ENCODE data around the gene HSD17B8.

The HSD17B8 gene

DNA sequence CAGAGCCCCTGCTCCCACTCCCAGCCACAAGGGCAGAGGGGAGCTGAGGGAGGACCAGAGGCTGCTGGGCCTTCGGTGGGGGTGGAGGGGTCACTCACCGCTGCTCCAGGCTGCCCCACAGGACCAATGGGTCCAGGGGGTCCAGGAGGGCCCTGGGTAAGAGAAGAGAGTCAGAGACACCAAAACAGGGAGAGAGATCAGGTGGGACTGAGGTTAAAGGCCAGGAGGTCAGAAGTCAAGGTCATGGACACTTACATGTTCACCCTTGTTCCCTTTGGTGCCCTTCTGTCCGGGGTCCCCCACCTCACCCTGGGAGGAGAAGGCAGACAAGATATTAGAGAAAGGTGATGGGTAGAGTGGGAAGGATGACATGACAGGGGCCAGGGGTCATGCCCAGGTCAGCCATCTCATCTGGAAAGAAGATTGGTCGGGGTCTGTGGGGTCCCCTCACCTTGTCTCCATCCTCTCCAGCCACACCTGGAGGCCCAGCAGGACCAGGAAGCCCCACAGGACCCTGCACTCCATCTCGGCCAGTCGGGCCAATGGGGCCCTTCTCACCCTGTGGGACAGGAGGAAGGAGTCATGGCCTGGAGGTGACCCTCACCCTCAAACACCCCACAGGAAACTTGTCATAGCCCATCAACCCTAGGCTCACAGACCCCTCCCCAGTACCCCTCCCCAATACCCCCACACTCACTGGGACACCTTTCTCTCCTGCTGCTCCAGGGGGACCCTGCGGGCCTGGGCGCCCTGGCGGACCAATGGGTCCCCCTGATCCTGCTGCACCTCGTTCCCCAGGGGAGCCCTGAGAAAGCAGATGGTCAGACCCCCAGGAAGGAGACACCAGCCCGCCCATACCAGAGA, 33.2 kb upstream of the HSD17B8 start:
- DNase-seq (ENCODE audit: low read depth), result no peak

DNA sequence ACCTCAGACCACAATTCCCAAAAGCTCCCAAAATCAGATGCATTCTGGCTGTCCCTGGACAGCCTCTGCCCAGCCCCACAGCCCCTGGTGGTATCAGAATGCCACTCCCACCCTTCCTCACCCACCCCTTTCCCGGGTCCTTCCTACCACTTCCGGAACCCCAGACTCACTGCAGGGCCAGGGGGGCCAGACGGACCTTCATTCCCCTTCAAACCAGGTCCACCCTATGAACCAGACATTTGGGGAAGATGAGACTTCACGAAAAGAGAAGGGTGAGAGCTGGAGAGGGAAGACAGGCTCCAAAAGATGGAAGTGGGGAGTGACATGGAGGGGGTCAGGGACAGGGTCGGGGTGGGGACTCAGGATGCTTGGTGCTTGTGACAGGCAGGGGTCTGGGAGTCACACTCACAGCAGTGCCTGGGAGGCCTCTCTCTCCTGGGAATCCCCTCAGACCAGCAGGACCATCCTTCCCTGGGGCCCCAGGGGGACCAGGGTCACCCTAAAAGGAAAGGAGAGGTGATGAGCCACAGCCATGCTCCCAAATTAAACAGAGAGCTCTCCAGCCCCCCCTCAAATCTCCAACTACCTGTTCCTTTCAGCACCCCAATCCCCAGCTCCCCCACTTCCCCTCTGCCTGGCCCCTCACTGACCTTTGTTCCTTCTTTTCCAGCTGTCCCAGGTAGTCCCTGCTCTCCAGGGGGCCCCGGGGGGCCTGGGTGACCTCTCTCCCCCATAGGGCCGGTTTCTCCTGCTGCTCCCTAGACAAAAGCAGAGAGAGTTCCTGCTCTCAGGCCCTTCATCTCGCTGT, 32.4 kb upstream of the HSD17B8 start:
- DNase-seq (ENCODE audit: low read depth), result no peak

DNA sequence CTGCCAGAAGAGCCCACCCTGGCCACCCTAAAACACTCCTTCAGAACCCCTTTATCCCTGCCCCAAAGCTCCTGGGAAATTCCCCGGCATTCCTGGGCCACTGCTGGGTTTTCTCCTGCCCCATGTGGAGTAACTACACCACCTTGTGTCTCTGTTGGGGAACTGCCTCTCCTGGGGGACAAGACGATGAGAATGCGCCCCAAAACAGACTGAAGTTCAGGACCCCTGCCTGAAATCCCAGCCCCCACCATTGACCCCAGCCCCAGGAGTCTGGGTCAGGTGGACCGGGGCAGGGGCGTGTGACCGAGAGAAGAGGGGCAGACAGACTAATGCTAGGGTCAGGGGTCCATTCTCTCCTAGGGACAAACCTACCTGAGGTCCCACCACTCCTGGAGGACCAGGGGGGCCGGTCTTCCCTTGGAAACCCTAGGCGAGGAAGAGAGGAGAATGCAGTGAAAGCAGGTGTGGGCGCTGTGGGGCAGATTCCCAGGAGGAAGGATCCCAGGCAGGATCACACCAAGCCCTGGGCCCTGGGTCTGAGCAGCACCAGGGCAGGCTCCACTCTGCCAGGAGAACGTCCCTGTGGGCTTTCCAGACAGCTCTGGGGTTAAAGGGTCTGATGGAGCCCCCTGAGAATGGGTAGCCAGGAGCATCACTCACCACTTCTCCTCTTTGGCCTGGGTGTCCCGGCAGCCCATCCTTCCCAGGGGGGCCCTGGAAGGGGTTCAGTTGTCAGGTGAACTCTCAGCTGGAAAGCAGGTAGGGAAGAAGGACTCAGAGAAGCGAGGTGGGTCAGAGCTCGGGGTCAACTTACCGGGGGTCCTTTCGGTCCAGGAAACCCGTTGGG, 31.5 kb upstream of the HSD17B8 start:
- no peak for DNase-seq (ENCODE audit: low read depth)

DNA sequence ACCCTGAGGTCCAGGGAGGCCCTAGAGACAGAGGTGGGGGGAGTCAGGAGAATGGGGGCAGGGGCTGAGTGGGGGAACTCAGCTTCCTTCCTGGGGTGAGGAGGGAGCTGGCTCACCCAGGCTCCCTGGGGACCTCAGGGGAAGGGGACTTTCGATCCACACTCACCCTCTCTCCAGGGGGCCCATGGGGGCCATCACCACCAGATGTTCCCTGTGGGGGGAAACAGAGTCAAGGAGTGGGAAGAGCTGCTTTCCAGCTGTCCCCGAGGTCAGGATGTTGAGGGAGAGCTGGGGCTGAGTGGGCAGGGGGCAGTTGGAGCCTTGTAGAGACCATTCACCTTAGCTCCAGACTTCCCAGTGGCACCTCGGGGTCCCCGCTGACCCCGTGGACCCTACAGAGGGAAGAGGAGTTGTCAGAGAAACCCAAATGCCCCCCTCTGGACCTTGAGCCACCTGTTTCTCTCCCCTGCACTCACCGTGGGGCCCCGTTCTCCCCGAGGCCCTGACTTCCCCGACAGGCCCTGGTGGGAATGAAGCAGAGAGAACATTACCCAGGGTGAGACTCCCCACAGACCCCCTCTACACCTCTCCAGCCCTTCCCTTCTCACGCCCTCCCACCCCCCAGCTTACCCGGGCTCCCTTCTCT, 30.8 kb upstream of the HSD17B8 start:
- DNase-seq (ENCODE audit: low read depth), result no peak

DNA sequence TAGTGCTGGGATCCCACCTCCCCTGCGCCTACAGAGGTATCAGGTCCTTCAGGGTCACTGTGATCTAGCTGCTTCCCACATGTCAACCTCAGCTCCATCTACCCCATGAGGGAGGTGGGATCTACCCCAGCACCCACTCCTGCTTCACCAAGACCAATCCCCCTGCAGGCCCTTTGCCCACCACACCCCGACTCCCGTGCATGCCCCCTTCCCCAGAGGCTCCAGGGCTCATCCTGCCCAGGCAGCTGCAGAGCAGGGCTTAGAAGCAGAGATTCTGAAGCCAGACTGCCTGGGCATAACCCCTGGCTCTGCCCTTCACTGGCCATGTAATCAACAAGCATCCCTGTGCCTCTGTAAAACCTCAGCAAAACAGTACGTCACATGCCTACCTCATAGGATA, 29.7 kb upstream of the HSD17B8 start:
- DNase-seq (ENCODE audit: low read depth), result no peak

DNA sequence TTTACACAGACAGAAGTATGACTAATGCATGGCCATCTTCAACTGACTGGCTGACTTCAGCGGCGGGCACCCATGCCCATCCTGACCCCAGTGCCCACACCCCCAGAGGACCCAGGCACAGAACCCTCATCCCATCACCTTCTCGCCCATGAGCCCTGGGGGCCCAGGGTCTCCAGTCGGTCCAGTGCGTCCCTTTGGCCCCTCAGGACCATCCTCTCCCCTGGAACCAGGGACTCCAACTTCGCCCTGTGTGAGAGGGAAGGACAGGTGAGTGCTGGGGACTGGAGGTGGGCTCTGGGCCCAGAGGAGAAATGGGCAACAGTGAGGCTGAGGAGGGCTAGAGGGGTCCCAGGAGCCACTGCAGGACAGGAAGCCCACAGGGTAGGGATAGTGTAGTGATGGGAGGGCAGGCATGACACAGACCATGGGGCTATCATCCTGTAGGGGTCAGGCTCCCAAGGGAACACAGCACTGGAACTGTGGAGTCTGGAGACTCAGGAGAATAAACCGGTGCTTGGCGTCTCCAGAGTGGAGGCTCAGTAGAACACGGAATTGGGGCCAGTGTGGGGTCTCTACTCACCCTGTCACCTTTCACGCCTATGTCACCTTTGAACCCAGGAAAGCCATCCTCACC, 28.9 kb upstream of the HSD17B8 start:
- no peak for DNase-seq (ENCODE audit: low read depth)

DNA sequence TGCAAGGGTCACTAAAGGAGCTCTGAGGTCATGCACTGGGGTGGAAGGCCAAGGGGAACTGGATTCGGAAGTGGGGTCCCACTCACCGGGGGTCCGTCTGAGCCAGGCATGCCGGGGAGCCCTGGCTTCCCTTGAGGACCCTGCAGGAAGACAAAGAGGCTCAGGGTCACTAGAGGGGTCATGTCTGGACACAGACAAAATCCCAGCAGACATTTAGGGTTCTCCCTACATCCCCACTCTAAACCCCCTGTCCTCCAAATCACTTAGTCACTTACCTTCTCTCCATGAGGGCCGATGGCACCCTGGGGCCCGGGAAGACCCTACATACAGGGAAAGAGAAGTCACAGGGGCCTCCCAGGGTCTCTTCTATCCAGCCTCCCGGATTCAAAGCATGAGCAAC, 27.5 kb upstream of the HSD17B8 start:
- DNase-seq (ENCODE audit: low read depth), result no peak

DNA sequence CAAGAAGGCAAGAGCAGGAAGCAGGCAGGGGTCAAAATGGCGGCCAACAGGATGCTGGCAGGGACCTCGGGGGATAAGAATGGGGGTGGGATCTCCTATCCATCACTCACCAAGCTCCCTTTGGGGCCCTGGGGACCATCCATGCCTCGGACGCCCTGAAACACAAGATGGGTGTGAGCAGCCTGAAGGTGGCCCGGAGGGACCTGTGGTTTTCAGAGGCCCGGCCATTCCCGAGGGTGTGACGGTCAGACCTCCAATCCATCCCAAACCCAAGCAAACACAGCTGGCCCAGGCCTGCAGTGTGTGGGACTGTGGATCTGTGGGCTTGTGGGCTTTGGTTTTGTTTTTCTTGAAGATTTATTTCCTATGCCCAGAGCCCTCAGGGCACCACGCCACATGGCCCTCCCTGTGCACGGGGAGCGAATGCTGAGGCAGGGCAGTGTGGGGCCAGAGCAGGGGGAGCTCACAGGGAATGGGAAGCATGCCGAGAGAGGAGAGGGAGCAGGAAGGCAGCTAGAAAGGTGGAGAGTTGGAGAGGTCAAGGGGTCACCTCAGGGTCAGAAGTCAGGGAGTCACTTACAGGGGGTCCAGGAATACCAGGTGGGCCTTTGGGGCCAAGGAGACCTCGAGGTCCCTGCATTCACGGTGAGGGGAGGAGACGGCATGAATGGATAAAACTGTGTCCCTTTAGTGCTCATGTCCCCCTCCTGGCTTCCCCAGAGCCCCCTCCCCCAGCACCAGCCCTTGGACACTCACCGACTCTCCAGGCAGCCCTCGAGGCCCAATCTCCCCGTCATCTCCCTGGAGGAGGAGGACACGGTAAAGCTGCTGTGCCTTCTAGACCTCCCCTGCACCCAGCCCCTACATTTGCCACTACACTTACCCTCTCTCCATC, 26.7 kb upstream of the HSD17B8 start:
- DNase-seq (ENCODE audit: low read depth), result no peak

DNA sequence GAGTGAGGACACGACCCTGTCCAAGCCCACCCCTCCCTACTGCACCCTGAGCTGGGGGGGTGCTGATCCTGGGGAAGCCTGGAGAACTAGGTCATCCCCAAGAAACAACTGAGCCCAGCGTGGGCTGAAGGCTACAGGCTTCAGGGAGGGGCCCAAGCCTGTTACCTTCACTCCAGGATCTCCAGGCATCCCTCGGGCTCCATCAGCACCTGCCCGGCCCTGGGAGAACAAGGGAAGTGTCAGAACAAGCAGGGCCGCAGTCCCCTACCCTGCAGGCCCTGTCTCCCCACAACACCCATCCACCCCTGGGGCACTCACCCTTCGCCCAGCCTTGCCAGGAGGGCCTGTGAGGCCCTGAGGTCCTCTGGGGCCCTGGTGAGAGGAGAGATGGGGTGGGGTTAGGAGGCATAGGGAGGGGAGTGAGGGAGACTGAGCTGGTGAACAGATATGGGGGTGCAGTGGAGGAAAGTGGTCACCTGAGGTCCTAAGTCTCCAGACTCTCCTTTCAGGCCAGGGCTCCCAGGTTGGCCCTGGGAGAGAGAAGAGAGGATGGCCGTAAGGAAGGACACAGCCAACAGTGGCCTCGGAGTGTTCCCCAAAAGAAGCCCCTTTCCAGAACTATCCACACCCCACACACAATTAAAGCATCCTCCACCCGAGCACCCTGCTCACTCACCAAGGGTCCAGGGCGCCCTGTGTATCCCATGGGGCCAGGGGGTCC, 25.5 kb upstream of the HSD17B8 start:
- DNase-seq (ENCODE audit: low read depth), result no peak

DNA sequence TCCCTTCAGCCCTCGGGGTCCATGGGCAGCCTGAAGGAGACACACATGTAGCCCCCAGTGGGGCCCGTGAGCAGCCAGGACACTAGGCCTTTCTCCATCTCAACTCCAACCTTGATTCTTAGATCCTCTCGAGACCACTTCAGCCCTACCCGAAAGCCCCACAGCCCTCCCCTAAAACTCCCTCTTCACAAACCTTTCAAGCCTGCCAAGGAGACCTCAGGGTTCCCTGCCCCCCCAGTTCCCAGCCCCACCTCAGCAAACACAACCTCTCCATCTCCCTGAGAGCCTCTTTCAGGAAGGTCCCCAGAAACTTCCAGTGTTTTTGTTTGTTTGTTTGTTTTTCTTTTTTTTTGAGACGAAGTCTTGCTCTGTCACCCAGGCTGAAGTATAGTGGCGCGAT, 23.3 kb upstream of the HSD17B8 start:
- DNase-seq (ENCODE audit: low read depth), result no peak

DNA sequence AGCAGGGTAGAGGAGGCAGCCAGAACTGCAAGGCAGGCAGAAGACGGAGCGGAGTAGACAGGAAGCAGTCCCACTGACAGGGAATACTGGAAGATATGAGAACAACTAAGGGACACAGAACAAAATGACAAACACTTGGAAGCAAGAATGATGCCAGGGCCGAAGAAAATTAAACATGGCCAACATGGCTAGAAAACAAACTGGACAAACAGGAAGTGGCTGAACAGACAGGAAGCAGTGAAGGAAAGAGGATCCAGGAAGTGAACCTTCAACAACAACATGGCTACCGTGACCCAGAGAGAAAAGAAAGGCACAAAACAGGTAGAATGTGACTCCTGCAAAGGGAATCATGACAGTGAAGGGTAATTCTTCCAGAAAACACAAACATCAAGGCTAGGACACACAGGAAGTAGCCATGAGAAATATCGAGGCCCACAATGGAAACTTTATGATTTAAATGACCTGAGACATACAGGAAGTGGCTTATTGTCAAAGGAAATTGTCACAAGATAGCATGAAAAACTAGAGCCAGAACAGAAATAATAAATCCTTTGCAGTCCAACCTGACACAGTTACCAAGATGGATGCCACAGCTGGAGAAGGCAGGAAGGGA, 21.3 kb upstream of the HSD17B8 start:
- no peak for DNase-seq (ENCODE audit: low read depth)

DNA sequence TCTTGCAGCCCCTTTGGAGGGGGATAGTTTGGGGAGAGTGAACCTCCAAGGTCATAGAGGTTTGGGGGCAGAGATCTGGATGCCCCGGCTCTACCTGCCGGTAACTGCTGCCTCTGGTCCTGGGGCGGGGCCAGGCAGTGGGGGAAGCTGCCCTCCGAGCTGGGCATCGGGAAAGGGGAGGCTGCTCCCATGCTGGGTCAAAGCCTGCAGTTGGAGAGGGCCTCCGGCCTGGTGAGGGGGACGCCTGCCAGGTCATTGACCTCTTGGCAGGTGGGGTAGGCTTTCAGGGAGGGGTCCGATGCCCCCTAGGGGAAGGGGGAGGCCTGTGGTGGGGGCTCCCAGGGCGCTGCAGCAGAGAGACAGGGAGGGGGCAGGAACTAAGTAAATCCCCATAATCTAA, 19.3 kb upstream of the HSD17B8 start:
- no peak for DNase-seq (ENCODE audit: low read depth)

DNA sequence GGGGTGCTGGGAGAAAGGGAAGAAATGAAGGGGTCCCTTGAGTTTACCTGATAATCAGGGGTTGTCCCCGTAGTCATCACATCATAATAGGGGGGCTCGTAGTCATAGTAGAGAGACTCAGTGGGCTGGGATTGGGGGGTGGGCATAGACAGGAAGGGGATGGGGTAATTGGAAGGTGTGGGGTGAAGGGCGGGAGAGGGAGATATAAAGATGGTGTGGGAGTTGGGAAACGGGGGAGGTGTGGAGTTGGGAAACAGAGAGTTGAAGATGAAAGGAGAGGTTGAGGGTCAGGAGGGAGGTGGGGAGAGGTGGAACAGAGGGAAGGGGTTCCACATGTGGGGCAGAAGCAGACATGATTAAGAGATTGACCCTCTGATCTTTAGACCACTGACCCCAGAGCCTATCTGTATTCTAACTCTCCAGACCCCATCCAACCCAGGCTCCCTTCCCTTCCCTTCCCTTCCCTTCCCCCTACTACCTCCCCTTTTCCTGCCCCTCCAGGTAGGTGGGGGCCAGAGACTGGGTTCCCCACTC, 18.7 kb upstream of the HSD17B8 start:
- no peak for DNase-seq (ENCODE audit: low read depth)

DNA sequence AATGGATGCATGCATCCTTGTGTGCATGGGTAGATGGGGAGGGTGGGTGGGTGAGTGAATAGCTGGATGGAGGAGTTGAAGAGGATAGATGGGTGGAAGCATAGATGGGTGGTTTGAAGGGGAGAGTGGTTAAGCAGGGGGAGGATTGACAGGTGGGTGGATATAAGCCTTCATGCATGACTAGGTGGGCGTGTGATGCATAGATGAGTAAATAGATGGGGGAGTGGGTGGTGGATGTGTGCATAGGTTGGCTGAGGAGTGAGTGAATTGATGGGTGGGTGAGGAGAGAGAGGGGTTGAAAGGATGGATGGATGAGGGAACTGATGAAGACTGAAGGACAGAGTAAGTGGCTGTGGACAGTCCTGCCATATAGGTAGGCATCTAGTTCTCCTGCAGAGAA, 16.6 kb upstream of the HSD17B8 start:
- DNase-seq (ENCODE audit: low read depth), result no peak

DNA sequence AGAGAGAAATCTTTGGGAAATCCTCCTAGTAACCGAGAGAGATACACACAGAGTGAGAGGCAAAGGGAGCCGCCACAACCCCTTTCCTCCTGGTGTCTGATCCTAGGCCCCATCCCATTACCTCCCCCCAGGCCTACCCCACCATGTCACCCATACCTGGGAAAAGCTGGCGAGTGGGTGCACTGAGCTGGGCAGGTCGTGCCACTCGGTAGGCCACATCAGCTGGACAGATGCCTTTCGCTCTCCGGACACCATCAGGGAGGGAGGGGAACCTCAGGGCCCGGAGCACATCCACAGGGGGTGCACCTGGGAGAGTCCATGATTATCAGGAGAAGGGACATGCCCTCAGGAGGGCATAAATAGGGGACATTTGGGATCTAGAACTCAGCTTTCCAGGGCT, 15.3 kb upstream of the HSD17B8 start:
- no peak for DNase-seq (ENCODE audit: low read depth)

DNA sequence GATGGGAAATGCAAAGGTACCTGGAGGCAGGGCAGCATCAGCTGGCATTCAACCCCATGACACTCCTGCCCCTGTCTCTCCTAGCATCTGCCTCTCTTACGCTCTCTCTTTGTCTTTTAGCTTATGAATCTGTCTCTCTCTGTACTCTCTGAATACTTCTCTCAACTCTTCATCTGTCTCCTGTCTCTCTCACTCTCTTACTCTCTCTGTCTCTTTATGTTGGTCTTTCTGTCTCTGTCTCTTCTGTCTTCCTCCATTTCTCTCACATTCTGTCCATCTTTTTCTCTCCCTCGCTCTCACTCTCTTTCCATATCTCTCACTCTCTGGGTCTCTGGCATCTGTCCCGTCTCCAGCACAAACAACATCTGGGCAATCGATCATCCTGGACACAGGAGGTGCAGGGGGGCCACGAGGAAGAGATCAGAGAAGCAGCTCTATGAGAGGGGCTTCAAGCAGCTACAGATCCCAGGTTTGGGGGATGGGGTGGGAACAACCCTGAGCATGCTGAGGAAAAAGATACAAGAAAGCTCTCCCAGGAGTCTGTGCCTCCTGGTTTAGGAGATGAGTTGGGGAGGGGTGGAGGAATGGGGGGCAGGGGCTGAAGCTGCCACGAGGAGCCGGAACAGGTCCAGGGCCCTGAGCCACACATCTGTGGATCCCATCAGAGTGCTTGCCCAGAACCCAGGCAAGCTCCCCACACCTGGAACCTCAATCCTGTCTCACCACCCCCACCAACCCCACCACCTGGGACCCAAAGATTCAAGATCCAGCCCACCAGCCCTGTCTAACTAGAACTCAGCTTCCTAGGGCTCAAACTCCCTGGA, 14.6 kb upstream of the HSD17B8 start:
- DNase-seq (ENCODE audit: low read depth), result no peak

DNA sequence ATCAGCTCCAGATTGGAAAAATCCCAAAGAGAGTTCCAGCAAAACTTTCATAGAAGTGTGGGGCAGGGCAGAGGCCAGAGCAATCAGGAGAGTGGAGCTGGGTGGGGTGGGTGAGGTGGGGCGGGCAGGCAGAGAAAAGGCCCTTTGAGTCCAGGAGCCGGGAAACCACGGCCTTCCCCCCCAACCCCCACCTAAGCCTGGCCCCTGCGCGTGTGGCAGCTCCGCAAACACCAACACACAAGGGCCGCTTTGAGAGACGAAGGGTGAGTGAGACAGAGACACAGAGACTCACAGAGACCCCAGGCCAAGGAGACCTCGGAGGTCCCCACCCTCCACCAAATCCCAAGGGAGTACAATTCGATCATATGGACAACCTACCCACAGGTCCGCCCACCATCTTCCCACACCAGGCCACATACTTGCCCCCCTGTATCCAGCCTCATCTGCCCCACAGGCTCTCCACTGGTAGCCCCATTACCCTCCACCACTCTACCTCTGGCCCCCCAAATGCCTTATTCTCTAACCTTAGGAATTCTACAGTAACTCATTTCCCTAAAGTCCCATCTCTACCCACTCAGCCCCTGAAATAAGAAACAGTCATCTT, 13.8 kb upstream of the HSD17B8 start:
- no peak for DNase-seq (ENCODE audit: low read depth)

All from fibroblast of the conjunctiva (primary cell).